GM12878 (cell line): ENCODE measurements around the gene PPP5C. TPM values are rescaled to one million over a fixed set of nuclear protein-coding genes. Genes with fewer than 3 reads are reported as not detected.
"Not testable (repeated sequence)": the region's sequence is repeated elsewhere in the genome, so short reads cannot be mapped to it uniquely, and the experiment has no call there.

Source experiments
- ATAC-seq: fragments of 200-7000 bp; cut with Tn5 transposase; 3 replicates; pipeline ENCODE4 v1.9.1; 2020; ENCODE audit warnings: mild to moderate bottlenecking, moderate library complexity
- BruUV-seq: library from RNA; stranded (reverse); fragments of 400-500 nt; replicated peaks from 2 replicates; lab custom pipeline; 2021; lab: Mats Ljungman, UMichigan
- CTCF ChIA-PET: fragments of 300-600 bp; sonication (Branson Sonifier 250); formaldehyde crosslinking; extraction: SDS; loops from one replicate; lab custom pipeline; 2021; ENCODE audit warnings: inconsistent platforms; lab: Yijun Ruan, JAX
- POLR2A ChIA-PET: fragments of 350-600 bp; formaldehyde crosslinking; extraction: SDS; loops from one replicate; lab custom pipeline; 2021; ENCODE audit warnings: inconsistent platforms; lab: Charles Lee
- RAD21 ChIA-PET: fragments of 300-600 bp; sonication (Branson Sonifier 250); formaldehyde crosslinking; loops from one replicate; lab custom pipeline; 2023; ENCODE audit warnings: antibody characterized with exemption; ENCODE audit not compliant: unreplicated experiment; lab: Charles Lee
- SMC1A ChIA-PET: fragments of 300-600 bp; sonication (Branson Sonifier 250); formaldehyde crosslinking; loops from one replicate; lab custom pipeline; 2023; ENCODE audit not compliant: unreplicated experiment, uncharacterized antibody; lab: Charles Lee
- DNase-seq: peaks from one replicate; pipeline ENCODE4 v3.0.0-alpha.2; 2011; ENCODE audit warnings: low read depth, low spot score
- FAIRE-seq: peaks from 3 replicates; lab custom pipeline; 2011; peaks lifted over from hg19 to GRCh38; lab: Jason Lieb, UNC
- H2AFZ ChIP-seq: 2 replicates; pipeline ENCODE4 v1.6.0; 2011; ENCODE audit warnings: low read depth, low read length, control low read depth; ENCODE audit not compliant: control insufficient read depth
- H3K27ac ChIP-seq: 2 replicates; pipeline ENCODE4 v1.5.1; 2011; ENCODE audit warnings: control low read depth; ENCODE audit not compliant: control insufficient read depth, insufficient read depth
- H3K27me3 ChIP-seq, 2 experiments: replicated peaks in 1 of 2; 2 replicates each; pipeline versions ENCODE4 v1.6.0 to v1.6.1; 2011; ENCODE audit warnings: low read length in 1 of 2; ENCODE audit not compliant: control insufficient read depth in 2 of 2, insufficient read depth in 2 of 2
- H3K36me3 ChIP-seq, 2 experiments: 2 replicates each; pipeline ENCODE4 v1.5.1; 2011; ENCODE audit warnings: low read length in 1 of 2; ENCODE audit not compliant: control insufficient read depth in 2 of 2, insufficient read depth in 2 of 2
- H3K4me1 ChIP-seq: 2 replicates; pipeline ENCODE4 v1.6.1; 2011; ENCODE audit warnings: mild to moderate bottlenecking, low read length, moderate library complexity, mixed read lengths; ENCODE audit not compliant: control insufficient read depth, insufficient read depth
- H3K4me2 ChIP-seq: 2 replicates; pipeline ENCODE4 v1.6.0; 2011; ENCODE audit warnings: control low read depth; ENCODE audit not compliant: control insufficient read depth, insufficient read depth
- H3K4me3 ChIP-seq: fragments of 200-600 bp; sonication (generic); 2 replicates; pipeline ENCODE4 v1.5.1; 2016
- H3K79me2 ChIP-seq: 2 replicates; pipeline ENCODE4 v1.6.0; 2011; ENCODE audit warnings: low read length; ENCODE audit not compliant: control insufficient read depth, insufficient read depth
- H3K9ac ChIP-seq: 2 replicates; pipeline ENCODE4 v1.8.0; 2011; ENCODE audit warnings: low read length, control low read depth, mixed read lengths; ENCODE audit not compliant: control insufficient read depth, insufficient read depth
- H3K9me3 ChIP-seq: replicated peaks from 3 replicates; pipeline ENCODE4 v1.5.1; 2011; ENCODE audit warnings: mild to moderate bottlenecking, low read length; ENCODE audit not compliant: control insufficient read depth, insufficient read depth
- H4K20me1 ChIP-seq: 2 replicates; pipeline ENCODE4 v1.6.0; 2011; ENCODE audit not compliant: control insufficient read depth, insufficient read depth
- ASH2L ChIP-seq: fragments of 300-600, 200-600 bp; sonication (generic); IDR thresholded peaks from 2 replicates; pipeline ENCODE4 v1.6.1; 2017; ENCODE audit warnings: low read depth, mild to moderate bottlenecking, borderline replicate concordance
- BCL3 ChIP-seq: IDR thresholded peaks from 2 replicates; pipeline ENCODE4 v1.6.1; 2011; ENCODE audit warnings: borderline replicate concordance, low read depth, mild to moderate bottlenecking, moderate library complexity, low read length; ENCODE audit not compliant: insufficient read depth, poor library complexity, severe bottlenecking
- RB1 ChIP-seq: fragments of 450-650 bp; formaldehyde crosslinking; IDR thresholded peaks from 2 replicates; pipeline ENCODE4 v1.6.1; 2017; ENCODE audit warnings: mild to moderate bottlenecking, borderline replicate concordance
- TARDBP ChIP-seq: IDR thresholded peaks from 2 replicates; pipeline ENCODE4 v1.6.1; 2016; ENCODE audit warnings: borderline replicate concordance
- WGBS: methylation state at CpG from one replicate; pipeline ENCODE4 v1.1.6; 2016; ENCODE audit warnings: low lambda C conversion rate; ENCODE audit not compliant: insufficient replicate concordance, insufficient coverage; ENCODE audit errors: missing lambda C conversion rate; 5-methylcytosine and 5-hydroxymethylcytosine counted together
- in situ Hi-C: fragments of 300-500 bp; cut with MboI; formaldehyde crosslinking; loops from 9 replicates; pipeline ENCODE4 v1.14.3; 2018; ENCODE audit warnings: mixed read lengths
- intact Hi-C: fragments of 100-400 bp; cut with micrococcal nuclease; formaldehyde crosslinking; loops from one replicate; pipeline ENCODE4 v1.14.2; 2022; ENCODE audit not compliant: unreplicated experiment
- polyA plus RNA-seq, 11 experiments: library from polyadenylated mRNA; depleted of rRNA in 4 of 11; unstranded in 6 of 11; stranded (reverse) in 5 of 11; fragments of >200 nt; fragmentation: Nextera tagmentation in 4 of 11; fragmentation: Illumina TruSeq in 1 of 11; extraction: Ambion mirVana in 4 of 11; extraction: Trizol in 1 of 11; gene quantifications; 1 replicate in 1 of 11; 2 replicates in 10 of 11; pipeline versions ENCODE4 v1.2.1 to v1.2.3, GENCODE V29; 2011 to 2016; ENCODE audit warnings: inconsistent platforms in 2 of 11, missing spikeins in 2 of 11, low read depth in 1 of 11
- total RNA-seq, 4 experiments: library from RNA; depleted of rRNA in 3 of 4; stranded (reverse); fragments of >200 nt in 3 of 4; fragmentation: Illumina TruSeq in 1 of 4; extraction: Trizol in 1 of 4; gene quantifications; 2 replicates each; pipeline versions ENCODE4 v1.2.1 to v1.2.3, GENCODE V29; 2013 to 2021

The PPP5C gene
- total and polyA plus RNA-seq, 10 of the 15 experiments (the other 5 are each of a cell fraction or from before 2014, with no cell fraction given) = 1.1 to 154 (median 94.5) TPM

- TF ChIP-seq TARDBP (no peak), RB1 (no peak)
Measured at GRCh38 chr19:46393456-46394401, 46.8 kb downstream of the PPP5C start (continued).

- no peaks in the 10 kb centered on the region for H3K79me2 ChIP-seq
- no peak for FAIRE-seq
- POLR2A ChIA-PET = no interaction called here
- no peak overlapping the region for H3K4me3 ChIP-seq
- in situ Hi-C loops (no loop called here), intact Hi-C loops (loop anchor here (2.0 to 10.0 kb wide), 2 partner anchors 94 to 110 kb away; no protein-coding TSS in a partner anchor)
- no peaks in the 10 kb centered on the region for H3K4me1 ChIP-seq
- peaks cover 15% of the 10 kb centered on the region in 2 experiments for H3K36me3 ChIP-seq
- RAD21 ChIA-PET = interaction anchor here (1.1 kb wide), 1 partner anchor 93 kb away, joined by 4 read pairs; no protein-coding TSS in a partner anchor
- H3K9ac ChIP-seq = no peak overlapping the region
- no peak overlapping the region for H3K4me2 ChIP-seq
- SMC1A ChIA-PET = interaction anchor here (1.2 to 2.8 kb wide), 3 partner anchors 36 to 113 kb away, joined by 3 to 9 read pairs (median 6); no protein-coding TSS in a partner anchor
- H4K20me1 ChIP-seq = no peaks in the 10 kb centered on the region
- no peaks in the 10 kb centered on the region for H3K27me3 ChIP-seq
- no peaks in the 10 kb centered on the region for H3K9me3 ChIP-seq
- CTCF ChIA-PET = interaction anchor here (0.8 to 3.5 kb wide), 9 partner anchors 9 to 120 kb away, joined by 3 to 20 read pairs (median 3); partner anchors contain the start of gene PPP5C
- no peak overlapping the region for H2AFZ ChIP-seq
- no peak for ATAC-seq
- DNase-seq = no peak
- H3K27ac ChIP-seq = no peak overlapping the region
- 89% methylated on average over 5 of the region's 5 CpGs for WGBS
- TF ChIP-seq ASH2L (no peak), BCL3 (peak; percentile 7)
- BruUV-seq = no TSS peak
Measured at GRCh38 chr19:46394402-46394797, 47.5 kb downstream of the PPP5C start.

GRCh38 chr19:46397801-46398479, 51.1 kb downstream of the PPP5C start:
- BruUV-seq, H3K4me1 ChIP-seq, H3K27ac ChIP-seq, SMC1A ChIA-PET, H4K20me1 ChIP-seq, H3K4me2 ChIP-seq, in situ Hi-C loops, H3K9me3 ChIP-seq, DNase-seq, H3K36me3 ChIP-seq, H3K4me3 ChIP-seq, ATAC-seq, H3K27me3 ChIP-seq, H3K79me2 ChIP-seq, POLR2A ChIA-PET, FAIRE-seq, H3K9ac ChIP-seq, H2AFZ ChIP-seq: not testable (repeated sequence)
- ChIA-PET RAD21 (interaction anchor here (1.7 kb wide), 1 partner anchor 117 kb away, joined by 6 read pairs; no protein-coding TSS in a partner anchor), CTCF (interaction anchor here (0.7 to 2.9 kb wide), 5 partner anchors 30 to 163 kb away, joined by 4 to 12 read pairs (median 5); no protein-coding TSS in a partner anchor)
- 66% methylated on average over 14 of the region's 14 CpGs for WGBS
- intact Hi-C loops = loop anchor here (10.0 kb wide), 1 partner anchor 113 kb away; no protein-coding TSS in a partner anchor
